Measurements from ENCODE around the gene TP53INP2.

- TF ChIP-seq CTCF (IDR thresholded peaks at IDR 0.05 in 2 of 3, conservative IDR thresholded peaks at IDR 0.05 in 1 of 3; ENCODE audit: borderline replicate concordance in 1 of 3, insufficient read depth in 1 of 3, low read depth in 2 of 3, low read length in 2 of 3) (no peak), TCF7L2 (IDR thresholded peaks at IDR 0.05; ENCODE audit: borderline replicate concordance, extremely low read depth, insufficient read depth, insufficient read length) (no peak), YY1 (IDR thresholded peaks at IDR 0.05; ENCODE audit: extremely low read depth, insufficient replicate concordance, low read depth, low read length) (no peak), REST (IDR thresholded peaks at IDR 0.05; ENCODE audit: low read depth) (no peak), SIN3A (IDR thresholded peaks at IDR 0.05; ENCODE audit: low read depth) (no peak), ZFX (IDR thresholded peaks at IDR 0.05) (no peak), POLR2A (IDR thresholded peaks at IDR 0.05; ENCODE audit: borderline replicate concordance, extremely low read depth, insufficient read depth, insufficient read length) (no peak), EZH2 (IDR thresholded peaks at IDR 0.05) (no peak), SRF (IDR thresholded peaks at IDR 0.05; ENCODE audit: low read depth) (no peak), JUND (IDR thresholded peaks at IDR 0.05) (no peak), CEBPB (IDR thresholded peaks at IDR 0.05; ENCODE audit: low read depth) (no peak)
These were observed 1.1 kb upstream of the TP53INP2 start for GRCh38 chr20:34703061-34703423.

Data from HCT116 (cell line).